LNCaP clone FGC (cell line): ENCODE results near the gene STXBP2.

Experiments used
- DNase-seq: peaks from one replicate; pipeline ENCODE4 v3.0.0-alpha.2; 2011; ENCODE audit warnings: low read depth
- H3K4me3 ChIP-seq: 2 replicates; pipeline ENCODE4 v1.5.1; 2011; ENCODE audit warnings: mild to moderate bottlenecking, low read depth, low read length, control low read depth
- CTCF ChIP-seq: IDR thresholded peaks from 2 replicates; pipeline ENCODE4 v1.5.1; 2012; ENCODE audit warnings: mild to moderate bottlenecking; ENCODE audit not compliant: control insufficient read depth, insufficient read depth; ENCODE audit errors: extremely low read depth

The STXBP2 gene

GRCh38 chr19:7607212-7607873 is 29.6 kb upstream of the STXBP2 start:
- no peak overlapping the region for H3K4me3 ChIP-seq
- no peak for DNase-seq
- no peak for TF ChIP-seq CTCF

- TF ChIP-seq CTCF = no peak
- no peak for DNase-seq
Observed at GRCh38 chr19:7607874-7608560, 28.9 kb upstream of the STXBP2 start.

GRCh38 chr19:7610491-7611240 is 26.2 kb upstream of the STXBP2 start:
- H3K4me3 ChIP-seq = no peak overlapping the region
- no peak for DNase-seq
- no peak for TF ChIP-seq CTCF

More at GRCh38 chr19:7607874-7608560, 28.9 kb upstream of the STXBP2 start:
- no peak overlapping the region for H3K4me3 ChIP-seq

GRCh38 chr19:7611541-7612279 is 25.2 kb upstream of the STXBP2 start:
- DNase-seq = no peak
- no peak for TF ChIP-seq CTCF
- H3K4me3 ChIP-seq = no peak overlapping the region

GRCh38 chr19:7612282-7613274 is 24.3 kb upstream of the STXBP2 start:
- H3K4me3 ChIP-seq = no peak overlapping the region
- no peak for TF ChIP-seq CTCF
- DNase-seq = no peak
